Effector memory CD4-positive, alpha-beta T cell (primary cell): ENCODE data around the gene LIN37.

Source experiments
- DNase-seq, 3 donors: peaks; one replicate each; pipeline ENCODE4 v3.0.0-alpha.2; 2020
- H3K27ac ChIP-seq: 2 replicates; pipeline ENCODE4 v1.7.0; 2013; ENCODE audit warnings: mild to moderate bottlenecking, low read length, moderate library complexity; ENCODE audit not compliant: insufficient read depth, poor library complexity, severe bottlenecking
- H3K27me3 ChIP-seq: replicated peaks from 2 replicates; pipeline ENCODE4 v1.7.0; 2013; ENCODE audit warnings: mild to moderate bottlenecking, low read length; ENCODE audit not compliant: insufficient read depth, control insufficient read depth, poor library complexity, severe bottlenecking
- H3K36me3 ChIP-seq: 2 replicates; pipeline ENCODE4 v1.7.0; 2013; ENCODE audit warnings: mild to moderate bottlenecking, low read length, moderate library complexity; ENCODE audit not compliant: control insufficient read depth, insufficient read depth
- H3K4me1 ChIP-seq: 2 replicates; pipeline ENCODE4 v1.7.0; 2013; ENCODE audit warnings: low read length, mild to moderate bottlenecking; ENCODE audit not compliant: control insufficient read depth, insufficient read depth, poor library complexity, severe bottlenecking
- H3K4me3 ChIP-seq: 2 replicates; pipeline ENCODE4 v1.7.0; 2013; ENCODE audit warnings: low read length, low read depth, mild to moderate bottlenecking; ENCODE audit not compliant: insufficient read depth, poor library complexity, severe bottlenecking
- H3K9me3 ChIP-seq: 2 replicates; pipeline ENCODE4 v1.7.0; 2013; ENCODE audit warnings: mild to moderate bottlenecking, low read length, moderate library complexity; ENCODE audit not compliant: control insufficient read depth

LIN37 gene

DNA sequence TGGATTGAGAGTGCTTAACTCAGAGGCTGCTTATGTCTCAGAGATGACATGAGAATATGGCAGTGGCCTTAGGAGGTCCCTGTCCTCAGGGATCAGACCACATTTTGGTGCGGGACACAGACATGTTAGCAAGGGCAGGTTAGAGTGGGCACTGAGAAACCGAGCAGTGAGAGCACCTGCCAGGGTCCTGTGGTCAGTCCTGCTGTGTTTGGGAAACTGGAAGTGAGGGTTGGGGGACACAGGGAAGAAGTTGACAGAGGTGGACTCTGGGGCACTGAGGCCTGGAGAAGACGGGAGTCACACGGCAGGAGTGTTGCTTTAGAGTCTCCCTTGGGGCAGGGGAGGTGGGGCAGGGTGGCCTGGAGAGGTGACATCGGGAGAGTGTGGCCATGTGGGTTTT lies 13.5 kb upstream of the LIN37 start:
- Histone ChIP-seq H3K27me3 (no peaks in the 10 kb centered on the region), H3K4me3 (no peak overlapping the region), H3K4me1 (peaks cover 6% of the 10 kb centered on the region), H3K36me3 (peaks cover 67% of the 10 kb centered on the region), H3K9me3 (no peaks in the 10 kb centered on the region), H3K27ac (no peak overlapping the region)
- DNase-seq: no peak

DNA sequence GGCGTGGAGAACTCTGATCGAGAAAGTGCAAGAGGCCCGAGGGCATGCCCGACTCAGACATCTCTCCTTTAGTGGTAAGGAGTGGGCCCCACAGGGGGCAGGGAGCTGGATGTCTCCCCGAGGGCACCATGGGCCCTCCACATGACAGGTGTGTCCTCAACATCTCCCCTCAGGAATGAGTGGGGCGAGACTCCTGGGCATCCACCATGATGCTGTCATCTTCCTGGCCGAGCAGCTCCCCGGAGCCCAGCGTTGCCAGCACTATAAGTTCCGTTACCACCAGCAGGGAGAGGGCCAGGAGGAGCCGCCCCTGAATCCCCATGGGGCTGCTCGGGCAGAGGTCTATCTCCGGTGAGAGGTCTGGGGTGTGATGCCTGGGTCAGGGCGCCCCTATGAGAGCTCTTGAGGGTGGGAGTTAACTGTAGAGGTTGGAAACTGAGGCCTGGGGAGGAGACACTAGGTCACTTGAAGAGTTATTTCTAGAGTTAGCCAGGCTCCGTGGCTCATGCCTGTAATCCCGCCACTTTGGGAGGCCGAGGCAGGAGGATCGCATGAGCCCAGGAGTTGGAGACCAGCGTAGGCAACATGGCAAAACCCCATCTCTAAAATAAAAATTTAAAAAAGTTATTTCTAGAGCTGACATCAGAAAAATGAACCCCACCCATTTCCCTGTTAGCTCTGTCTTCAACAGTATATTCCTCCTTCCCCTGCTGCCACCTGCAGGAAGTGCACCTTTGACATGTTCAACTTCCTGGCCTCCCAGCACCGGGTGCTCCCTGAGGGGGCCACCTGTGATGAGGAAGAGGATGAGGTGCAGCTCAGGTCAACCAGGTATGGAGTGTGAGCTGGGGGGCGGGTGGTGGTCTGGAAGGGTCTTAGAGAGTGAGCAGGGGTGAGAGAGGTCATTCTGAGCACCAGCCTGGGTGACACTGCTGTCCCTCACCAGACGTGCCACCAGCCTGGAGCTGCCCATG lies 11.2 kb upstream of the LIN37 start:
- Histone ChIP-seq H3K4me1 (peaks cover 14% of the 10 kb centered on the region), H3K9me3 (no peaks in the 10 kb centered on the region), H3K4me3 (no peak overlapping the region), H3K27me3 (no peaks in the 10 kb centered on the region), H3K36me3 (peaks cover 44% of the 10 kb centered on the region), H3K27ac (no peak overlapping the region)
- DNase-seq: no peak

DNA sequence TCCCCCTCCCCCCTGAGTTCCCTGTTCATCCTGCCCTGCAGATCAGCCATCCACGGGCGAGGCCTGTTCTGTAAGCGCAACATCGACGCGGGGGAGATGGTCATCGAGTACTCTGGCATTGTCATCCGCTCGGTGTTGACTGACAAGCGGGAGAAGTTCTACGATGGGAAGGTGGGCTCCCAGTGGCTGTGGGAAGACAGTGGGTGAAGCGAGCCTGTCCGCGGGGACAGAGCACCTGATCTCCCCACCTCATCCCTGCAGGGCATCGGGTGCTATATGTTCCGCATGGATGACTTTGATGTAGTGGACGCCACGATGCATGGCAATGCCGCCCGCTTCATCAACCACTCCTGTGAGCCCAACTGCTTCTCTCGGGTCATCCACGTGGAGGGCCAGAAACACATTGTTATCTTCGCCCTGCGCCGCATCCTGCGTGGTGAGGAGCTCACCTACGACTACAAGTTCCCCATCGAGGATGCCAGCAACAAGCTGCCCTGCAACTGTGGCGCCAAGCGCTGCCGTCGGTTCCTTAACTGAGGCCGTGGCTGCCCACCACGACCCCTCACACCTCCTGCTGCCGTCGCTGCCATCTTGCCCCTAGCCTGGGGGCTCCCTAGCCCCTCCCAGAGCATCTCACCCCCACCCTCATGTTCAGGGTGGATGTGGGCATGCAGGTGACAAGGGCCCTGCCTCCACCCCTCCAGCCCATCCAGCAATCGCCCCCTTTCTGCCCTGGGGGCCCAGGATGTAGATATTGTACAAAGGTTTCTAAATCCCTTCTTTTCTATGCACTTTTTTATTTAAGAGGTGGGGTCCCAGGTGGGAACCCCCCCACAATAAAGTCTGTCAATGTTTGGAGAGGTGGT lies 10.1 kb upstream of the LIN37 start:
- H3K4me1 ChIP-seq: peaks cover 23% of the 10 kb centered on the region
- peaks cover 35% of the 10 kb centered on the region for H3K36me3 ChIP-seq
- H3K9me3 ChIP-seq: no peaks in the 10 kb centered on the region
- H3K4me3 ChIP-seq: no peak overlapping the region
- no peak overlapping the region for H3K27ac ChIP-seq
- DNase-seq: no peak
- H3K27me3 ChIP-seq: no peaks in the 10 kb centered on the region

DNA sequence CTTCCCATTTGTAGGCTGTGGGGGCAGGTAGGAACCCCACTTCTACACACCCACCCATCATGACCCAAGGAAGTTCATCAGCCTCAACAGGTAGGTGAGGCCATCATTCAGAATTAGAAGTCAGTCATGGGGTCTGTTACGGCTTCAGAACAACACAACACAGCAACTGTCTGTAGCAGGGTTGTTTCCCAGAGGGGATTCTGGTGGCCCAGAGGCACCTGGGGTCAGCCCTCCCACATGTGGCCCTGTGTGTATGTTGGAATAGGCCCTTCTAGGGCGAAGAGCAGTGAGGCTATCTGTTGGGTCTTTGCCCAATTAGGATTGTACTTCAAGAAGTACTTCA lies 9.5 kb upstream of the LIN37 start:
- H3K9me3 ChIP-seq: no peaks in the 10 kb centered on the region
- peaks cover 29% of the 10 kb centered on the region for H3K36me3 ChIP-seq
- no peak for DNase-seq
- peaks cover 27% of the 10 kb centered on the region for H3K4me1 ChIP-seq
- H3K27me3 ChIP-seq: no peaks in the 10 kb centered on the region
- no peak overlapping the region for H3K27ac ChIP-seq
- no peak overlapping the region for H3K4me3 ChIP-seq

DNA sequence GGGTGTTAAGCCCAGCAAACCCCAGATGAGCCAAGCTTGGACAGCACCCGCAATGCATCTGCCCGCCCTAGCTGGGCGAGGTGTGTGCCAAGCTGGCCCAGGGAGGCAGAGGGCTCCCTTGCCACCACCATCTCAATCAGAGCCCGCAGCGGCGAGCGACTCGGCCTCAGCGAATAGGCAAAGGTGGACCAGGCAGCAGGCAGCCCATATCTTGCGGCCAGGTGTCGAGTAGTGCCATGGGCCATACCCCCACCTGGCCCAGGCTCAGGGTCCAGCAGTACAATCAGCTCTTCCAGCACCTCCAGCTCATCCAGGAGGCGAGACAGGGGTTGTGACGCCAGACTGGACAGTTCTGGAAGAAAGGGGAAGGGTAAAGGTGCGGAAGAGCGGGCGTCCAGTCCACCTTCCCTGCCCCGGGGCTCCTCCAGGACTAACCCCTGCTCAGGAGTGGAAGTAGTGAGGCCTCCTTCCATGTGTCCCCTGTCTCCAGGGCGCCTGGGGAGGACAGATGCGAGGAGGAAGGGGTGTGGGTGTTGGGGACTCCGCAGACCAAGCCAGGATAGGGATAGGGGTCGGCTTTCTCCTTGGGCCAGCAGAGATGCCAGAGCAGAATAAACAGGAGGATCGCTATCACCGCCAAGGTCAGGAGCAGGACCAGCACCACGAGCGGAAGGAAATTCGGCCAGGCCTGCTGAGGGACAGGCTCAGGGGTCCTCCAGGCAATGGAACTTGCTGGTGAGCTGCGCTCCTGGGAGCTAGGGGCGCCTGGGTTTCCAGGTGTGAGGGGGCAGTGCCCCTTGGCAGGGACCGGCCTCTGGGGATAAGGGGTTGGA lies 8.9 kb upstream of the LIN37 start:
- Histone ChIP-seq H3K4me1 (peaks cover 33% of the 10 kb centered on the region), H3K9me3 (no peaks in the 10 kb centered on the region), H3K27ac (no peak overlapping the region), H3K4me3 (peak overlapping the region; percentile 81), H3K27me3 (no peaks in the 10 kb centered on the region), H3K36me3 (peaks cover 29% of the 10 kb centered on the region)
- DNase-seq: no peak

DNA sequence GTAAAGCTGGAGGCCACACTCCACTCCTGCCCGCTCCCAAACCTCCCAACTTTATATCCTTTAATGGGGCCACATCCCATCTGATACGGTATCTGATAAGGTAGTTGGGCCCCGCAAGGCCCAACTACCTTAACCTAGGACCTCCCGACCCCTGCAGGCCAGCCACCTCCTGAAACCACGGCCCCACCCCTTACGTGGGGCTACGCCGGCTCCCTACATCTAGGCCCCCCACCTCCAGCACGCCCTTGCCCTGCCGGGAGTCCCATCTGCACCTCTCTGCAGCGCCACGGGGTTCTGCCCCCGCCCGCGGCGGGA lies 8.3 kb upstream of the LIN37 start:
- H3K36me3 ChIP-seq: peaks cover 23% of the 10 kb centered on the region
- no peak for DNase-seq
- peak overlapping the region; percentile 81 for H3K4me3 ChIP-seq
- H3K27ac ChIP-seq: peak overlapping the region; percentile 52
- H3K27me3 ChIP-seq: no peaks in the 10 kb centered on the region
- H3K9me3 ChIP-seq: no peaks in the 10 kb centered on the region
- peaks cover 35% of the 10 kb centered on the region for H3K4me1 ChIP-seq

DNA sequence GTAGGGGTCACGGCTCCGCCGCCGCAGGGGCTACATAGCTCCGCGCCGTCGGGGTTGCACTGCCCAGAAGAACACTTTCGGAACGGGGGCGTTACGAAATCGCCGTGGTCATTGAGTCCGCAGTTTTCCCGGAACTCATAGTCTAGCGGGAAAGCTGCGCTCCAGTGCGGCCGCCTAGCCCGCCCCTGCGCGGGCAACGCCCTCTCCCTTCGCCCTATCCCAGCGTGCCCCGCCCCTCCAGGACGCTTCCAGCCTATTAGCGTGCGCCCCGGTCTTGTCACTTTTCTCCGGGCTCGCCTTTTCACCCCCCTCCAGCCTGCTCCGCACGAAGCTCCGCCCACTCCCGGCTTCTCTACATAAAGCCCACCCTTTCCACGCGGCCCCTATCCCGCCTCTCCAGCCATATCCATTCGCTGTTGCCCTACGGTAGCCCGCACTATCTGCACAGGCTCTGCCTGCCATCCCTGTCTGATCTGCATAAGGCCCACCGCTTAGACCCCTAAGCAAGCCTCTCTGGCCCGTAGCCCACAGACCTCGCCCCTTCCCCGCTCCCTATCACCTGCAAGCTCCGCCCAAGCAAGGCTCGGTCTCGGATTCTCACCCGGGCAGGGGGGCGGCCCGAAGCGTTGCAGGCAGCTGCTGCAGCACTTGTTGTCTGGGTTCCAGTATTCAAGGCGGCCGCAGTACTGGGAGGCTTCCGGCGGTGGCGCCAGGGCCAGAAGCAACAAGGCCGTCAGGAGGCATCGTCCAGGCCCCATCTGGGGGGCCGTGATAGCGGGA lies 7.8 kb upstream of the LIN37 start:
- Histone ChIP-seq H3K9me3 (no peaks in the 10 kb centered on the region), H3K27me3 (no peaks in the 10 kb centered on the region), H3K4me3 (peak overlapping the region; percentile 81), H3K4me1 (peaks cover 35% of the 10 kb centered on the region), H3K27ac (peak overlapping the region; percentile 70), H3K36me3 (peaks cover 22% of the 10 kb centered on the region)
- DNase-seq: peak; percentile 90 to 94 (median 91)

DNA sequence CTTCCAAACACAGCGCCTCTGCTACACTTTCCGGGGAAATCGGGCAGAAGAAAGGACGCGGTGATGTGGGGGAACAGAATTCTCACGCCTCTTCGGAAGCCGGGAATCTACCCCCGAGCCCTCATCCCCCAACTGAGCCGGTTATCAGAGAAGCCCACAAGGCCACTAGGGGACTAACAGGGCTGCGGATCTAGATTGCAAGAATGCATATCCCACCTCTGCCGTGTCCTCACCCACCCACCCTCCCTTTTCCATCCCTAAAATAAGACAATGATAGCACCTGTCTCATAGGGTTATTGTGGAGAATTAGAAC lies 7.2 kb upstream of the LIN37 start:
- Histone ChIP-seq H3K27ac (peak overlapping the region; percentile 82), H3K27me3 (no peaks in the 10 kb centered on the region), H3K4me1 (peaks cover 40% of the 10 kb centered on the region), H3K4me3 (peak overlapping the region; percentile 81), H3K9me3 (no peaks in the 10 kb centered on the region), H3K36me3 (peaks cover 22% of the 10 kb centered on the region)
- DNase-seq: no peak

DNA sequence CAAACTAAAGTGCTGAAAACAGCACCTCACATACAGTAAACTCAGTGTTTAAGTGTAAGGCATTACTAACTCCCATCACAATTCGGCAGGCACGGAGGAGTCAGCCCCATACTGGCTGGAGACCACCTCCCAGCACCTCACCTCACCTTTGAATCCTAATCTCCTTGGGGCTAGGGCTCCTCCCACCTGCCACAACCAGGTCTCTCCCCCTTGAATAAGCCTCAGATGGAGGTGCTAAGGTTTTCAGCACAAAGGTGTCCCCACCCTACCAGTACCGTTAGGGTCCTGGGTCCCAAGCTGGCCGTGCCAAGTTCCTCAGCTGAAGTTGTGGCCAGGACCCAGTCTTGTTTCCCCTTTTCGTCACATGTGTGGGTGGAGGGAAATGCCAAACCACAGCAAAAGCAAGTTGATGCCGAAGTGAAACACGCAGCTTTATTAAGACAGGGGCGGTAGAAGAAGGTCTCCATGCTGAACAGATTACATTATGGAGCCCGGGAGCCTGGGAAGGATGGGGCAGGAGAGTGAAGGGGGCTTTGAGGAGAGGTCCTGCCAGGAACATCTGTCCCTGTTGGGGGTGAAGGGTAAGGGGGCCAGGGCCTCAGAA lies 6.2 kb upstream of the LIN37 start, which contains the start of gene IGFLR1:
TSS of gene IGFLR1 (minus strand) at position 332 of the 604 bp plus-strand sequence. CDS start 1,272 bp downstream, outside the sequence.
- peaks cover 40% of the 10 kb centered on the region for H3K4me1 ChIP-seq
- H3K27me3 ChIP-seq: no peaks in the 10 kb centered on the region
- H3K36me3 ChIP-seq: peaks cover 15% of the 10 kb centered on the region
- DNase-seq: peak; percentile 36 to 46 (median 45)
- peak within 1 kb of the TSS; percentile 63 for H3K4me3 ChIP-seq
- H3K9me3 ChIP-seq: no peaks in the 10 kb centered on the region
- peak within 1 kb of the TSS; percentile 82 for H3K27ac ChIP-seq
